PC-3 (cell line): Measurements from ENCODE around the gene CA10. TPM values are rescaled to one million over a fixed set of nuclear protein-coding genes. Genes with fewer than 3 reads are reported as not detected.

Experiments
- ATAC-seq: fragments of 200-7000 bp; cut with Tn5 transposase; 2 replicates; pipeline ENCODE4 v1.9.1; 2020; ENCODE audit warnings: mild to moderate bottlenecking, moderate library complexity
- BruUV-seq: library from RNA; stranded (reverse); fragments of 400-500 nt; replicated peaks from 2 replicates; lab custom pipeline; 2021; lab: Mats Ljungman, UMichigan
- CTCF ChIA-PET: fragments of 300-600 bp; sonication (Branson Sonifier 250); formaldehyde crosslinking; loops from one replicate; lab custom pipeline; 2022; ENCODE audit warnings: antibody characterized with exemption; lab: Charles Lee
- POLR2A ChIA-PET: fragments of 300-600 bp; sonication (Branson Sonifier 250); formaldehyde crosslinking; loops from one replicate; lab custom pipeline; 2022; ENCODE audit warnings: antibody characterized with exemption; ENCODE audit not compliant: unreplicated experiment; lab: Charles Lee
- DNase-seq: peaks from one replicate; pipeline ENCODE4 v3.0.0-alpha.2; 2015
- H2AFZ ChIP-seq: fragments of 300-600 bp; sonication (generic); 2 replicates; pipeline ENCODE4 v1.6.0; 2016; ENCODE audit warnings: antibody characterized with exemption, low read length
- H3F3A ChIP-seq: fragments of 300-600 bp; sonication (generic); one replicate; pipeline ENCODE4 v1.6.0; 2017; ENCODE audit warnings: antibody characterized with exemption, low read length, control low read depth, mild to moderate bottlenecking; ENCODE audit not compliant: unreplicated experiment
- H3K27ac ChIP-seq: fragments of 300-600 bp; sonication (generic); 2 replicates; pipeline ENCODE4 v1.5.1; 2016; ENCODE audit warnings: mild to moderate bottlenecking, low read length
- H3K27me3 ChIP-seq: fragments of 300-600 bp; sonication (generic); 2 replicates; pipeline ENCODE4 v1.6.1; 2016; ENCODE audit warnings: low read length, mixed read lengths
- H3K36me3 ChIP-seq: fragments of 300-600 bp; sonication (generic); 2 replicates; pipeline ENCODE4 v1.6.1; 2016; ENCODE audit warnings: low read depth, mixed run types, low read length, mixed read lengths
- H3K4me1 ChIP-seq: fragments of 300-600 bp; sonication (generic); 2 replicates; pipeline ENCODE4 v1.5.1; 2016; ENCODE audit warnings: low read length; ENCODE audit not compliant: insufficient read depth
- H3K4me2 ChIP-seq: fragments of 300-600 bp; sonication (generic); 2 replicates; pipeline ENCODE4 v1.6.0; 2016; ENCODE audit warnings: low read length
- H3K4me3 ChIP-seq: fragments of 300-600 bp; sonication (generic); 2 replicates; pipeline ENCODE4 v1.5.1; 2016; ENCODE audit warnings: mild to moderate bottlenecking, low read length, mixed read lengths
- H3K79me2 ChIP-seq: fragments of 300-600 bp; sonication (generic); 2 replicates; pipeline ENCODE4 v1.6.1; 2017; ENCODE audit warnings: low read length, mixed read lengths
- H3K9ac ChIP-seq: fragments of 300-600 bp; sonication (generic); 2 replicates; pipeline ENCODE4 v1.6.0; 2016; ENCODE audit warnings: mild to moderate bottlenecking, low read length
- H3K9me2 ChIP-seq: fragments of 300-600 bp; sonication (generic); replicated peaks from 2 replicates; pipeline ENCODE4 v1.6.1; 2016; ENCODE audit warnings: mixed run types, low read length, mixed read lengths
- H3K9me3 ChIP-seq: fragments of 300-600 bp; sonication (generic); 2 replicates; pipeline ENCODE4 v1.6.1; 2016; ENCODE audit warnings: low read length, mixed read lengths
- H4K20me1 ChIP-seq: fragments of 300-600 bp; sonication (generic); 2 replicates; pipeline ENCODE4 v1.6.1; 2016; ENCODE audit warnings: low read length, mixed read lengths
- EZH2 ChIP-seq: fragments of 300-600 bp; sonication (generic); IDR thresholded peaks from one replicate; pipeline ENCODE4 v1.6.1; 2017; ENCODE audit warnings: antibody characterized with exemption, mild to moderate bottlenecking, low read length; ENCODE audit not compliant: unreplicated experiment
- EZH2phosphoT487 ChIP-seq: fragments of 300-600 bp; sonication (generic); IDR thresholded peaks from 2 replicates; pipeline ENCODE4 v1.6.1; 2018; ENCODE audit warnings: mild to moderate bottlenecking, antibody characterized with exemption, low read length, borderline replicate concordance
- intact Hi-C: fragments of 100-400 bp; cut with micrococcal nuclease; formaldehyde crosslinking; loops from 2 replicates; pipeline ENCODE4 v1.9.0; 2023
- total RNA-seq: library from RNA; depleted of rRNA; stranded (reverse); fragments of >200 nt; gene quantifications from 2 replicates; pipeline ENCODE4 v1.2.3, GENCODE V29; 2014
- TF ChIP-seq, protein P1 (sequence below): fragments of 300-600 bp; sonication (generic); conservative IDR thresholded peaks from 2 replicates; pipeline ENCODE4 v1.5.1; 2017; ENCODE audit warnings: antibody characterized with exemption, low read depth, mild to moderate bottlenecking, low read length

Gene CA10
- total RNA-seq, 1 experiment from 2014 or later: not detected

- H4K20me1 ChIP-seq: no peaks in the 10 kb centered on the region
- H3K79me2 ChIP-seq: no peaks in the 10 kb centered on the region
- no peak overlapping the region for H3K9ac ChIP-seq
- no TSS peak for BruUV-seq
- no peak overlapping the region for H3K4me2 ChIP-seq
- H3K27ac ChIP-seq: no peak overlapping the region
- no peaks in the 10 kb centered on the region for H3K36me3 ChIP-seq
- intact Hi-C loops: no loop called here
- H3K4me1 ChIP-seq: no peaks in the 10 kb centered on the region
- H3K27me3 ChIP-seq: no peaks in the 10 kb centered on the region
- ChIA-PET POLR2A (no interaction called here), CTCF (interaction anchor here (0.7 kb wide), 1 partner anchor 39 kb away, joined by 3 read pairs; no protein-coding TSS in a partner anchor)
- H3F3A ChIP-seq: no peaks in the 10 kb centered on the region
- H3K9me2 ChIP-seq: no peaks in the 10 kb centered on the region
- no peak for DNase-seq
- H3K9me3 ChIP-seq: peaks cover 4% of the 10 kb centered on the region; the same call in 1 of the 2 replicates
- no peak overlapping the region for H3K4me3 ChIP-seq
- H2AFZ ChIP-seq: no peak overlapping the region
- TF ChIP-seq EZH2 (no peak), EZH2phosphoT487 (no peak)
- TF ChIP-seq, protein P1, sequence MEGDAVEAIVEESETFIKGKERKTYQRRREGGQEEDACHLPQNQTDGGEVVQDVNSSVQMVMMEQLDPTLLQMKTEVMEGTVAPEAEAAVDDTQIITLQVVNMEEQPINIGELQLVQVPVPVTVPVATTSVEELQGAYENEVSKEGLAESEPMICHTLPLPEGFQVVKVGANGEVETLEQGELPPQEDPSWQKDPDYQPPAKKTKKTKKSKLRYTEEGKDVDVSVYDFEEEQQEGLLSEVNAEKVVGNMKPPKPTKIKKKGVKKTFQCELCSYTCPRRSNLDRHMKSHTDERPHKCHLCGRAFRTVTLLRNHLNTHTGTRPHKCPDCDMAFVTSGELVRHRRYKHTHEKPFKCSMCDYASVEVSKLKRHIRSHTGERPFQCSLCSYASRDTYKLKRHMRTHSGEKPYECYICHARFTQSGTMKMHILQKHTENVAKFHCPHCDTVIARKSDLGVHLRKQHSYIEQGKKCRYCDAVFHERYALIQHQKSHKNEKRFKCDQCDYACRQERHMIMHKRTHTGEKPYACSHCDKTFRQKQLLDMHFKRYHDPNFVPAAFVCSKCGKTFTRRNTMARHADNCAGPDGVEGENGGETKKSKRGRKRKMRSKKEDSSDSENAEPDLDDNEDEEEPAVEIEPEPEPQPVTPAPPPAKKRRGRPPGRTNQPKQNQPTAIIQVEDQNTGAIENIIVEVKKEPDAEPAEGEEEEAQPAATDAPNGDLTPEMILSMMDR: no peak
- ATAC-seq: no peak
Measured at GRCh38 chr17:52049496-52049895, 109.0 kb downstream of the CA10 start.

DNA sequence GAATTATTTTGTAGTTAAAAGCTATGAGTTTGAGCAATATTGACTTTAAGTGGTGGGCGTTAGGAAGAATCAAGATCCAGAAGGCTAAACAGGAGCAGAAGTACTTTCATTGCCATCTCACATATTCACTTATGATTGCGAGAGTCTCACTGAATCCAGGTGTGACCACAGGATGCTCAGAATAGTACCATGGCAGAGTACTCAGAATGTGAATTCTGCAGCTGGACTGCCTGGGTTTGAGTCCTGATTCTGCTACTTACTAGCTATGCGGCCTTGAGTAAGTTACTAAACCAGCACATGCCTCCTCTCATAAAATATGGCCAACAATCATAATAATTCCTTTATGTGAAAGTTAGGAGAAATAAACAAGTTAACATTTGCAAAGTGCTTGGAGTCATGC, 109.5 kb downstream of the CA10 start:
- TF ChIP-seq, protein P1: no peak
- TF ChIP-seq EZH2 (no peak), EZH2phosphoT487 (no peak)
- intact Hi-C loops: no loop called here
- H4K20me1 ChIP-seq: no peaks in the 10 kb centered on the region
- H3K4me2 ChIP-seq: no peak overlapping the region
- no peak overlapping the region for H3K27ac ChIP-seq
- H3K4me3 ChIP-seq: no peak overlapping the region
- CTCF ChIA-PET: interaction anchor here (0.7 kb wide), 1 partner anchor 39 kb away, joined by 3 read pairs; no protein-coding TSS in a partner anchor
- BruUV-seq: no TSS peak
- no peak overlapping the region for H3K9ac ChIP-seq
- ATAC-seq: no peak
- no peaks in the 10 kb centered on the region for H3K79me2 ChIP-seq
- POLR2A ChIA-PET: no interaction called here
- H2AFZ ChIP-seq: no peak overlapping the region
- H3F3A ChIP-seq: no peaks in the 10 kb centered on the region
- peaks cover 4% of the 10 kb centered on the region; the same call in 1 of the 2 replicates for H3K9me3 ChIP-seq
- no peaks in the 10 kb centered on the region for H3K36me3 ChIP-seq
- DNase-seq: no peak
- no peaks in the 10 kb centered on the region for H3K27me3 ChIP-seq
- no peaks in the 10 kb centered on the region for H3K4me1 ChIP-seq
- H3K9me2 ChIP-seq: no peaks in the 10 kb centered on the region

GRCh38 chr17:52048137-52048898, 110.2 kb downstream of the CA10 start:
- ChIA-PET CTCF (no interaction called here), POLR2A (no interaction called here)
- H2AFZ ChIP-seq: no peak overlapping the region
- no TSS peak for BruUV-seq
- no peaks in the 10 kb centered on the region for H4K20me1 ChIP-seq
- no peaks in the 10 kb centered on the region for H3K9me2 ChIP-seq
- peaks cover 4% of the 10 kb centered on the region; the same call in 1 of the 2 replicates for H3K9me3 ChIP-seq
- TF ChIP-seq, protein P1: no peak
- TF ChIP-seq EZH2: no peak
- no peaks in the 10 kb centered on the region for H3K27me3 ChIP-seq
- H3K36me3 ChIP-seq: no peaks in the 10 kb centered on the region
- no peak overlapping the region for H3K4me2 ChIP-seq
- no peak overlapping the region for H3K27ac ChIP-seq
- ATAC-seq (no peak), DNase-seq (no peak)
- H3K79me2 ChIP-seq: no peaks in the 10 kb centered on the region
- H3K4me3 ChIP-seq: no peak overlapping the region
- intact Hi-C loops: no loop called here
- no peaks in the 10 kb centered on the region for H3K4me1 ChIP-seq
- H3K9ac ChIP-seq: no peak overlapping the region
- H3F3A ChIP-seq: no peaks in the 10 kb centered on the region
